Transverse colon (tissue), 4 donors: Measurements from ENCODE around the gene HEG1. TPM values are rescaled to one million over a fixed set of nuclear protein-coding genes. Genes with fewer than 3 reads are reported as not detected.

Experiments used
- DNase-seq: peaks from one replicate; pipeline ENCODE4 v3.0.0-alpha.2; 2019
- H3K27ac ChIP-seq, 4 donors: fragments of 200-600 bp; sonication (generic); 2 replicates each; pipeline ENCODE4 v1.5.1; 2016 to 2018; ENCODE audit warnings: inconsistent platforms in 4 of 4
- H3K27me3 ChIP-seq: fragments of 200-600 bp; sonication (generic); 2 replicates; pipeline ENCODE4 v1.5.1; 2017; ENCODE audit warnings: inconsistent platforms
- H3K36me3 ChIP-seq, 4 donors: fragments of 200-600 bp; sonication (generic); 2 replicates each; pipeline ENCODE4 v1.5.1; 2017 to 2019; ENCODE audit warnings: inconsistent platforms in 4 of 4
- H3K4me1 ChIP-seq, 4 donors: fragments of 200-600 bp; sonication (generic); 2 replicates each; pipeline ENCODE4 v1.5.1; 2017 to 2020; ENCODE audit warnings: inconsistent platforms in 4 of 4
- H3K4me3 ChIP-seq, 4 donors: fragments of 200-600 bp; sonication (generic); 1 replicate in 1 of 4; 2 replicates in 3 of 4; pipeline versions ENCODE4 v1.5.1 to v1.6.1; 2017 to 2019; ENCODE audit warnings: inconsistent platforms in 4 of 4
- H3K9me3 ChIP-seq, 2 donors: fragments of 200-600 bp; sonication (generic); 2 replicates each; pipeline ENCODE4 v1.5.1; 2017 to 2019; ENCODE audit warnings: inconsistent platforms in 2 of 2
- CTCF ChIP-seq, 5 experiments: fragments of 200-600 bp in 3 of 5; fragments of 450-650 bp in 2 of 5; sonication (generic) in 3 of 5; IDR thresholded peaks; 1 replicate in 2 of 5; 2 replicates in 3 of 5; pipeline ENCODE4 v1.5.1; 2016 to 2017; ENCODE audit warnings: antibody characterized with exemption in 5 of 5, inconsistent platforms in 3 of 5, mild to moderate bottlenecking in 2 of 5, moderate library complexity in 1 of 5
- EP300 ChIP-seq: sonication (generic); formaldehyde crosslinking; IDR thresholded peaks from one replicate; pipeline ENCODE4 v1.6.1; 2017; ENCODE audit warnings: antibody characterized with exemption, low read depth
- POLR2A ChIP-seq: fragments of 450-650 bp; IDR thresholded peaks from one replicate; pipeline ENCODE4 v1.6.1; 2016; ENCODE audit warnings: antibody characterized with exemption, mild to moderate bottlenecking, moderate library complexity
- POLR2AphosphoS5 ChIP-seq, 3 donors: sonication (generic); formaldehyde crosslinking; IDR thresholded peaks; one replicate each; pipeline ENCODE4 v1.6.1; 2016; ENCODE audit warnings: antibody characterized with exemption in 3 of 3
- WGBS, 2 donors: methylation state at CpG; one replicate each; pipeline ENCODE4 v1.1.5; 2018; ENCODE audit warnings: low coverage in 1 of 2; 5-methylcytosine and 5-hydroxymethylcytosine counted together
- in situ Hi-C, 4 donors: fragments of 200-750 bp; cut with MboI; loops; one replicate each; pipeline versions ENCODE4 v1.15.0 to v1.15.1; 2017; ENCODE audit warnings: low sequenced_read_pairs in 3 of 4, low pct_ligation_motif_present in 1 of 4, low pct_unique_long_range_greater_than_20kb in 1 of 4
- intact Hi-C: fragments of 100-400 bp; cut with DNase I; formaldehyde crosslinking; loops from one replicate; pipeline ENCODE4 v1.15.1; 2023; ENCODE audit warnings: low total_unique reads
- total RNA-seq, 4 donors: library from RNA; depleted of rRNA; stranded (reverse); fragments of >200 nt; gene quantifications; one replicate each; pipeline ENCODE4 v1.1.0, GENCODE V29; 2016

HEG1 gene
- total RNA-seq, 4 donors from 2014 or later = 8.9 to 97.3 (median 10.6) TPM

GRCh38 chr3:125033616-125034015 lies 22.2 kb downstream of the HEG1 start:
- no peak for DNase-seq
- peaks cover 0 to 8% (median 0%) of the 10 kb centered on the region in 4 donors for H3K4me1 ChIP-seq
- no peaks in the 10 kb centered on the region for H3K36me3 ChIP-seq
- H3K27ac ChIP-seq = no peak overlapping the region
- intact Hi-C loops = no loop called here
- H3K4me3 ChIP-seq = no peak overlapping the region
- in situ Hi-C loops = no loop called here
- H3K9me3 ChIP-seq = peaks cover 0 to 4% of the 10 kb centered on the region in 2 donors
- no peak for TF ChIP-seq EP300
- TF ChIP-seq POLR2AphosphoS5 (IDR thresholded peaks at IDR 0.05) = no peak
- TF ChIP-seq CTCF (IDR thresholded peaks at IDR 0.05) = no peak
- no peak for TF ChIP-seq POLR2A
- WGBS, 2 donors = 92 to 100% methylated on average over 6 to 14 of the region's 14 CpGs
- no peaks in the 10 kb centered on the region for H3K27me3 ChIP-seq

- DNase-seq = no peak
- H3K4me3 ChIP-seq = no peak overlapping the region
- intact Hi-C loops (no loop called here), in situ Hi-C loops (no loop called here)
- peaks cover 0 to 4% of the 10 kb centered on the region in 2 donors for H3K9me3 ChIP-seq
- TF ChIP-seq POLR2A = no peak
- no peak for TF ChIP-seq EP300
- no peak for TF ChIP-seq CTCF (IDR thresholded peaks at IDR 0.05)
- TF ChIP-seq POLR2AphosphoS5 (IDR thresholded peaks at IDR 0.05) = no peak
- H3K4me1 ChIP-seq = peaks cover 0 to 6% (median 0%) of the 10 kb centered on the region in 4 donors
- WGBS, 2 donors = 54 to 83% methylated on average over 4 to 5 of the region's 5 CpGs
- no peaks in the 10 kb centered on the region for H3K36me3 ChIP-seq
- H3K27ac ChIP-seq = no peak overlapping the region
- H3K27me3 ChIP-seq = no peaks in the 10 kb centered on the region
These were observed 22.7 kb downstream of the HEG1 start for GRCh38 chr3:125033135-125033534.

- Histone ChIP-seq H3K4me1 (peaks cover 0 to 6% (median 0%) of the 10 kb centered on the region in 4 donors), H3K27me3 (no peaks in the 10 kb centered on the region), H3K4me3 (no peak overlapping the region), H3K36me3 (no peaks in the 10 kb centered on the region), H3K9me3 (peaks cover 0 to 4% of the 10 kb centered on the region in 2 donors), H3K27ac (no peak overlapping the region)
- 90% methylated on average over 3 of the region's 3 CpGs; no CpG with 5 or more reads in 1 of the 2 donors for WGBS, 2 donors
- in situ Hi-C loops (no loop called here), intact Hi-C loops (no loop called here)
- no peak for TF ChIP-seq EP300
- TF ChIP-seq POLR2AphosphoS5 (IDR thresholded peaks at IDR 0.05) = no peak
- TF ChIP-seq CTCF (IDR thresholded peaks at IDR 0.05) = no peak
- TF ChIP-seq POLR2A = no peak
- no peak for DNase-seq
These were observed 23.1 kb downstream of the HEG1 start for GRCh38 chr3:125032683-125033082.

- Histone ChIP-seq H3K36me3 (no peaks in the 10 kb centered on the region), H3K27ac (no peak overlapping the region), H3K4me1 (peaks cover 0 to 6% (median 0%) of the 10 kb centered on the region in 4 donors), H3K9me3 (peaks cover 0 to 4% of the 10 kb centered on the region in 2 donors), H3K4me3 (no peak overlapping the region), H3K27me3 (no peaks in the 10 kb centered on the region)
- intact Hi-C loops = no loop called here
- TF ChIP-seq POLR2AphosphoS5 (IDR thresholded peaks at IDR 0.05) (no peak), POLR2A (no peak), EP300 (no peak), CTCF (IDR thresholded peaks at IDR 0.05) (no peak)
- WGBS, 2 donors = 69 to 80% methylated on average over 1 to 5 of the region's 5 CpGs
- DNase-seq = no peak
- in situ Hi-C loops = no loop called here
These were observed 23.6 kb downstream of the HEG1 start for GRCh38 chr3:125032100-125032643.
